HepG2 (cell line): ENCODE measurements around the gene OSGEPL1. TPM values are rescaled to one million over a fixed set of nuclear protein-coding genes. Genes with fewer than 3 reads are reported as not detected.

ENCODE experiments used
- ATAC-seq: fragments of 200-7000 bp; cut with Tn5 transposase; 3 replicates; pipeline ENCODE4 v1.9.1; 2020; ENCODE audit warnings: mild to moderate bottlenecking, moderate library complexity
- BruUV-seq: library from RNA; stranded (reverse); fragments of 400-500 nt; replicated peaks from 2 replicates; lab custom pipeline; 2021; lab: Mats Ljungman, UMichigan
- CTCF ChIA-PET: fragments of 300-600 bp; formaldehyde crosslinking; extraction: SDS; loops from one replicate; lab custom pipeline; 2021; ENCODE audit warnings: low total read pairs, inconsistent platforms, low intra/inter-chr PET ratio; lab: Yijun Ruan, JAX
- POLR2A ChIA-PET: fragments of 350-600 bp; sonication (Branson Sonifier 250); formaldehyde crosslinking; loops from one replicate; lab custom pipeline; 2020; ENCODE audit warnings: antibody characterized with exemption, inconsistent platforms; lab: Yijun Ruan, JAX
- DNase-seq: peaks from one replicate; pipeline ENCODE4 v3.0.0-alpha.2; 2015; ENCODE audit warnings: low spot score
- FAIRE-seq: peaks from 3 replicates; lab custom pipeline; 2011; peaks lifted over from hg19 to GRCh38; lab: Jason Lieb, UNC
- H2AFZ ChIP-seq: one replicate; pipeline ENCODE4 v1.6.1; 2011; ENCODE audit warnings: low read length, inconsistent platforms
- H3K27ac ChIP-seq: fragments of 300-600 bp; 3 replicates; pipeline ENCODE4 v1.8.0; 2011; ENCODE audit warnings: mixed run types, mild to moderate bottlenecking, mixed read lengths, low read length, inconsistent platforms; ENCODE audit not compliant: insufficient read depth; ENCODE audit errors: extremely low read length
- H3K27me3 ChIP-seq, 2 experiments: fragments of 200-600 bp in 1 of 2; 2 replicates in 1 of 2; 3 replicates in 1 of 2; pipeline versions ENCODE4 v1.6.0 to v1.8.0; 2011; ENCODE audit warnings: low read length in 2 of 2, mild to moderate bottlenecking in 2 of 2, moderate library complexity in 2 of 2, inconsistent platforms in 1 of 2; ENCODE audit not compliant: insufficient read depth in 2 of 2, control insufficient read depth in 1 of 2
- H3K36me3 ChIP-seq, 2 experiments: fragments of 200-600 bp in 1 of 2; replicated peaks in 1 of 2; 2 replicates in 1 of 2; 3 replicates in 1 of 2; pipeline versions ENCODE4 v1.5.1 to v1.8.0; 2011; ENCODE audit warnings: low read length in 2 of 2, inconsistent platforms in 1 of 2; ENCODE audit not compliant: insufficient read depth in 2 of 2, control insufficient read depth in 1 of 2
- H3K4me1 ChIP-seq: 2 replicates; pipeline ENCODE4 v1.5.1; 2012; ENCODE audit warnings: low read length, inconsistent platforms; ENCODE audit not compliant: insufficient read depth
- H3K4me2 ChIP-seq: 2 replicates; pipeline ENCODE4 v1.6.0; 2011; ENCODE audit warnings: low read depth, low read length, inconsistent platforms
- H3K4me3 ChIP-seq, 3 experiments: fragments of 200-600 bp in 1 of 3; sonication (generic), shearing (Covaris generic) in 1 of 3; replicated peaks in 1 of 3; 2 replicates each; pipeline ENCODE4 v1.5.1; 2011 to 2016; ENCODE audit warnings: low read length in 3 of 3, inconsistent platforms in 2 of 3, low read depth in 2 of 3, mild to moderate bottlenecking in 2 of 3, control low read depth in 1 of 3, mixed read lengths in 1 of 3; ENCODE audit not compliant: insufficient read depth in 1 of 3
- H3K79me2 ChIP-seq: one replicate; pipeline ENCODE4 v1.6.1; 2011; ENCODE audit warnings: low read length, inconsistent platforms; ENCODE audit not compliant: insufficient read depth
- H3K9ac ChIP-seq: 2 replicates; pipeline ENCODE4 v1.6.0; 2011; ENCODE audit warnings: mild to moderate bottlenecking, low read depth, low read length, inconsistent platforms; ENCODE audit not compliant: insufficient read depth
- H3K9me3 ChIP-seq: 2 replicates; pipeline ENCODE4 v1.5.1; 2012; ENCODE audit warnings: mild to moderate bottlenecking, low read length
- H4K20me1 ChIP-seq: 2 replicates; pipeline ENCODE4 v1.6.0; 2011; ENCODE audit warnings: inconsistent platforms, mild to moderate bottlenecking, low read length, moderate library complexity; ENCODE audit not compliant: insufficient read depth
- ARID2 ChIP-seq: sonication (generic); formaldehyde crosslinking; IDR thresholded peaks from 2 replicates; pipeline ENCODE4 v1.8.1; 2022; ENCODE audit warnings: mild to moderate bottlenecking, missing genetic modification reagents, borderline replicate concordance
- CCAR2 ChIP-seq: fragments of 200-400 bp; formaldehyde crosslinking; optimal IDR thresholded peaks from 2 replicates; pipeline ENCODE3; 2018; ENCODE audit warnings: low read depth, mild to moderate bottlenecking, low read length, moderate library complexity
- HNRNPL ChIP-seq: fragments of 200-400 bp; formaldehyde crosslinking; IDR thresholded peaks from 2 replicates; pipeline ENCODE4 v1.6.1; 2017; ENCODE audit warnings: mild to moderate bottlenecking, low read depth, low read length
- JUNB ChIP-seq: sonication (generic); formaldehyde crosslinking; IDR thresholded peaks from 2 replicates; pipeline ENCODE4 v1.8.0; 2022; ENCODE audit warnings: missing genetic modification reagents, mild to moderate bottlenecking, borderline replicate concordance
- NFYB ChIP-seq: sonication (generic); formaldehyde crosslinking; IDR thresholded peaks from 2 replicates; pipeline ENCODE4 v1.4.0; 2020; ENCODE audit warnings: missing genetic modification reagents
- PTBP1 ChIP-seq: fragments of 200-400 bp; formaldehyde crosslinking; IDR thresholded peaks from 2 replicates; pipeline ENCODE4 v1.6.1; 2018; ENCODE audit warnings: low read length, low read depth; ENCODE audit not compliant: poor library complexity, severe bottlenecking
- RAD21 ChIP-seq: fragments of 450-650 bp; formaldehyde crosslinking; IDR thresholded peaks from 2 replicates; pipeline ENCODE4 v1.5.0; 2020; ENCODE audit warnings: mild to moderate bottlenecking
- SMAD3 ChIP-seq: sonication (generic); formaldehyde crosslinking; IDR thresholded peaks from 2 replicates; pipeline ENCODE4 v1.4.0; 2020; ENCODE audit warnings: missing genetic modification reagents
- XBP1 ChIP-seq: sonication (generic); formaldehyde crosslinking; IDR thresholded peaks from 2 replicates; pipeline ENCODE4 v1.5.0; 2020; ENCODE audit warnings: missing genetic modification reagents
- ZBTB3 ChIP-seq: sonication (generic); formaldehyde crosslinking; IDR thresholded peaks from 2 replicates; pipeline ENCODE4 v1.4.0; 2020; ENCODE audit warnings: low read depth, mild to moderate bottlenecking, moderate library complexity, missing genetic modification reagents, borderline replicate concordance
- ZBTB42 ChIP-seq: sonication (generic); formaldehyde crosslinking; IDR thresholded peaks from 2 replicates; pipeline ENCODE4 v1.5.0; 2020; ENCODE audit warnings: mild to moderate bottlenecking, missing genetic modification reagents
- ZFY ChIP-seq: sonication (generic); formaldehyde crosslinking; IDR thresholded peaks from 2 replicates; pipeline ENCODE4 v1.4.0; 2020; ENCODE audit warnings: missing genetic modification reagents
- ZNF317 ChIP-seq: sonication (generic); formaldehyde crosslinking; IDR thresholded peaks from 2 replicates; pipeline ENCODE4 v1.5.0; 2020; ENCODE audit warnings: mild to moderate bottlenecking, missing genetic modification reagents
- ZNF670 ChIP-seq: sonication (generic); formaldehyde crosslinking; IDR thresholded peaks from 2 replicates; pipeline ENCODE4 v1.8.0; 2022; ENCODE audit warnings: mild to moderate bottlenecking, missing genetic modification reagents, borderline replicate concordance
- ZNF773 ChIP-seq: sonication (generic); formaldehyde crosslinking; IDR thresholded peaks from 2 replicates; pipeline ENCODE4 v1.4.0; 2020; ENCODE audit warnings: missing genetic modification reagents, borderline replicate concordance
- WGBS: methylation state at CpG from one replicate; pipeline ENCODE4 v1.1.6; 2017; ENCODE audit warnings: low lambda C conversion rate; 5-methylcytosine and 5-hydroxymethylcytosine counted together
- in situ Hi-C: cut with HindIII; loops from 2 replicates; pipeline ENCODE4 v1.10.0; 2017; ENCODE audit warnings: low pct_unique_long_range_greater_than_20kb; ENCODE audit not compliant: extremely low pct_ligation_motif_present
- intact Hi-C: fragments of 100-400 bp; cut with micrococcal nuclease; formaldehyde crosslinking; loops from one replicate; pipeline ENCODE4 v1.10.0; 2022; ENCODE audit not compliant: unreplicated experiment
- polyA plus RNA-seq, 8 experiments: library from polyadenylated mRNA; depleted of rRNA in 3 of 8; stranded (reverse) in 7 of 8; unstranded in 1 of 8; fragments of >200 nt; fragmentation: Illumina TruSeq in 4 of 8; extraction: Trizol in 4 of 8; gene quantifications; 2 replicates each; pipeline versions ENCODE4 v1.2.1 to v1.2.3, GENCODE V29; 2011 to 2016; ENCODE audit warnings: low read depth in 4 of 8, missing spikeins in 1 of 8, mixed read lengths in 1 of 8; ENCODE audit not compliant: insufficient read depth in 1 of 8
- total RNA-seq, 5 experiments: library from RNA; depleted of rRNA; stranded (reverse); fragments of >200 nt; fragmentation: Illumina TruSeq; extraction: Trizol; gene quantifications; 2 replicates each; pipeline ENCODE4 v1.2.3, GENCODE V29; 2016; ENCODE audit warnings: low read depth in 1 of 5
- TF ChIP-seq, protein P1 (sequence below): sonication (generic); formaldehyde crosslinking; IDR thresholded peaks from 2 replicates; pipeline ENCODE4 v1.8.1; 2022; ENCODE audit warnings: low read depth, mild to moderate bottlenecking, missing genetic modification reagents
- TF ChIP-seq, protein P2 (sequence below): IDR thresholded peaks from 2 replicates; pipeline ENCODE4 v1.6.1; 2018; ENCODE audit warnings: missing genetic modification reagents, mild to moderate bottlenecking, missing compliant biosample characterization

OSGEPL1 gene
- total and polyA plus RNA-seq, 2 of the 13 experiments (the other 11 are each of a cell fraction or from before 2014, with no cell fraction given) = 10.2 to 10.8 TPM

DNA sequence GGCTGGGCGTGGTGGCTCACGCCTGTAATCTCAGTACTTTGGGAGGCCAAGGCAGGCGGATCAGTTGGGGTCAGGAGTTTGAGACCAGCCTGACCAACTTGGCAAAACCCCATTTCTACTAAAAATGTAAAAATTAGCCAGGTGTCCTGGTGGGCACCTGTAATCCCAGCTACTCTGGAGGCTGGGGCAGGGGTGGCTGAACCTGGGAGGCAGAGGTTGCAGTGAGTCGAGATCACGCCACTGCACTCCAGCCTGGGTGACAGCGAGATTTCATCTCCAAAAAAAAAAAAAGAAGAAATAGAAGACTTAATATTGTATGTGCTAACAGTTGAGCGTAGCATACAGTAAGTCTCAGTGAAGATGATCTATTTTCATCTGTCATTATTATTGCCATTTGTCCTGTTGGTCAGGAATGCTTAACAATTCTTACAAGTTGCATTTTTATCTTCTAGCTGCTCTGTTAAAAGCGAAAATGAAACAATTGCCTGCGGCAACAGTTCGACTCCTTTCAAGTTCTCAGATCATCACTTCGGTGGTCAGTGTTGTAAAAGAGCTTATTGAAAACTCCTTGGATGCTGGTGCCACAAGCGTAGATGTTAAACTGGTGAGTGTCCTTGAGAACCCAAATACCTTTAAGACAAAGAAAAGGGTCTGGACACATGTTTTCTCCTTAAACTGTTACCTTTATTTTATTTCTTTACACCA, 28.9 kb upstream of the OSGEPL1 start:
- Histone ChIP-seq H2AFZ (no peak overlapping the region), H3K9me3 (no peaks in the 10 kb centered on the region), H3K36me3 (peaks cover 8 to 47% of the 10 kb centered on the region in 2 experiments), H3K4me2 (no peak overlapping the region), H3K4me3 (no peak overlapping the region), H4K20me1 (no peaks in the 10 kb centered on the region), H3K27me3 (no peaks in the 10 kb centered on the region), H3K4me1 (peaks cover 5% of the 10 kb centered on the region), H3K9ac (no peak overlapping the region), H3K27ac (no peak overlapping the region), H3K79me2 (peaks cover 42% of the 10 kb centered on the region)
- ChIA-PET POLR2A (no interaction called here), CTCF (no interaction called here)
- WGBS = 98% methylated on average over 12 of the region's 12 CpGs
- DNase-seq (no peak), FAIRE-seq (no peak), ATAC-seq (no peak)
- intact Hi-C loops (no loop called here), in situ Hi-C loops (no loop called here)
- BruUV-seq = no TSS peak
- no peak for TF ChIP-seq JUNB
- no peak for TF ChIP-seq RAD21
- no peak for TF ChIP-seq ZBTB42 (CRISPR knock-in tag)
- no peak for TF ChIP-seq SMAD3
- TF ChIP-seq NFYB (CRISPR knock-in tag) = no peak
- no peak for TF ChIP-seq ZNF773
- TF ChIP-seq CCAR2 = no peak
- TF ChIP-seq, protein P1, sequence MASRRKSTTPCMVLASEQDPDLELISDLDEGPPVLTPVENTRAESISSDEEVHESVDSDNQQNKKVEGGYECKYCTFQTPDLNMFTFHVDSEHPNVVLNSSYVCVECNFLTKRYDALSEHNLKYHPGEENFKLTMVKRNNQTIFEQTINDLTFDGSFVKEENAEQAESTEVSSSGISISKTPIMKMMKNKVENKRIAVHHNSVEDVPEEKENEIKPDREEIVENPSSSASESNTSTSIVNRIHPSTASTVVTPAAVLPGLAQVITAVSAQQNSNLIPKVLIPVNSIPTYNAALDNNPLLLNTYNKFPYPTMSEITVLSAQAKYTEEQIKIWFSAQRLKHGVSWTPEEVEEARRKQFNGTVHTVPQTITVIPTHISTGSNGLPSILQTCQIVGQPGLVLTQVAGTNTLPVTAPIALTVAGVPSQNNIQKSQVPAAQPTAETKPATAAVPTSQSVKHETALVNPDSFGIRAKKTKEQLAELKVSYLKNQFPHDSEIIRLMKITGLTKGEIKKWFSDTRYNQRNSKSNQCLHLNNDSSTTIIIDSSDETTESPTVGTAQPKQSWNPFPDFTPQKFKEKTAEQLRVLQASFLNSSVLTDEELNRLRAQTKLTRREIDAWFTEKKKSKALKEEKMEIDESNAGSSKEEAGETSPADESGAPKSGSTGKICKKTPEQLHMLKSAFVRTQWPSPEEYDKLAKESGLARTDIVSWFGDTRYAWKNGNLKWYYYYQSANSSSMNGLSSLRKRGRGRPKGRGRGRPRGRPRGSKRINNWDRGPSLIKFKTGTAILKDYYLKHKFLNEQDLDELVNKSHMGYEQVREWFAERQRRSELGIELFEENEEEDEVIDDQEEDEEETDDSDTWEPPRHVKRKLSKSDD (CRISPR knock-in tag) = no peak
- no peak for TF ChIP-seq ARID2 (CRISPR knock-in tag)
- no peak for TF ChIP-seq HNRNPL
- TF ChIP-seq PTBP1 = no peak
- no peak for TF ChIP-seq ZNF670
- TF ChIP-seq, protein P2, sequence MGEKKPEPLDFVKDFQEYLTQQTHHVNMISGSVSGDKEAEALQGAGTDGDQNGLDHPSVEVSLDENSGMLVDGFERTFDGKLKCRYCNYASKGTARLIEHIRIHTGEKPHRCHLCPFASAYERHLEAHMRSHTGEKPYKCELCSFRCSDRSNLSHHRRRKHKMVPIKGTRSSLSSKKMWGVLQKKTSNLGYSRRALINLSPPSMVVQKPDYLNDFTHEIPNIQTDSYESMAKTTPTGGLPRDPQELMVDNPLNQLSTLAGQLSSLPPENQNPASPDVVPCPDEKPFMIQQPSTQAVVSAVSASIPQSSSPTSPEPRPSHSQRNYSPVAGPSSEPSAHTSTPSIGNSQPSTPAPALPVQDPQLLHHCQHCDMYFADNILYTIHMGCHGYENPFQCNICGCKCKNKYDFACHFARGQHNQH = no peak
- TF ChIP-seq ZNF317 (CRISPR knock-in tag) = no peak
- TF ChIP-seq ZFY (CRISPR knock-in tag) = no peak
- TF ChIP-seq ZBTB3 (CRISPR knock-in tag) = no peak
- no peak for TF ChIP-seq XBP1
